PC-3 (cell line): Measurements from ENCODE around the gene VSTM5. TPM values are rescaled to one million over a fixed set of nuclear protein-coding genes. Genes with fewer than 3 reads are reported as not detected.
A peak's percentile ranks its signal among the peaks of the same experiment; 100 is the strongest.

ENCODE experiments used
- ATAC-seq: fragments of 200-7000 bp; cut with Tn5 transposase; 2 replicates; pipeline ENCODE4 v1.9.1; 2020; ENCODE audit warnings: mild to moderate bottlenecking, moderate library complexity
- BruUV-seq: library from RNA; stranded (reverse); fragments of 400-500 nt; replicated peaks from 2 replicates; lab custom pipeline; 2021; lab: Mats Ljungman, UMichigan
- CTCF ChIA-PET: fragments of 300-600 bp; sonication (Branson Sonifier 250); formaldehyde crosslinking; loops from one replicate; lab custom pipeline; 2022; ENCODE audit warnings: antibody characterized with exemption; lab: Charles Lee
- POLR2A ChIA-PET: fragments of 300-600 bp; sonication (Branson Sonifier 250); formaldehyde crosslinking; loops from one replicate; lab custom pipeline; 2022; ENCODE audit warnings: antibody characterized with exemption; ENCODE audit not compliant: unreplicated experiment; lab: Charles Lee
- DNase-seq: peaks from one replicate; pipeline ENCODE4 v3.0.0-alpha.2; 2015
- H2AFZ ChIP-seq: fragments of 300-600 bp; sonication (generic); 2 replicates; pipeline ENCODE4 v1.6.0; 2016; ENCODE audit warnings: antibody characterized with exemption, low read length
- H3F3A ChIP-seq: fragments of 300-600 bp; sonication (generic); one replicate; pipeline ENCODE4 v1.6.0; 2017; ENCODE audit warnings: antibody characterized with exemption, low read length, control low read depth, mild to moderate bottlenecking; ENCODE audit not compliant: unreplicated experiment
- H3K27ac ChIP-seq: fragments of 300-600 bp; sonication (generic); 2 replicates; pipeline ENCODE4 v1.5.1; 2016; ENCODE audit warnings: mild to moderate bottlenecking, low read length
- H3K27me3 ChIP-seq: fragments of 300-600 bp; sonication (generic); 2 replicates; pipeline ENCODE4 v1.6.1; 2016; ENCODE audit warnings: low read length, mixed read lengths
- H3K36me3 ChIP-seq: fragments of 300-600 bp; sonication (generic); 2 replicates; pipeline ENCODE4 v1.6.1; 2016; ENCODE audit warnings: low read depth, mixed run types, low read length, mixed read lengths
- H3K4me1 ChIP-seq: fragments of 300-600 bp; sonication (generic); 2 replicates; pipeline ENCODE4 v1.5.1; 2016; ENCODE audit warnings: low read length; ENCODE audit not compliant: insufficient read depth
- H3K4me2 ChIP-seq: fragments of 300-600 bp; sonication (generic); 2 replicates; pipeline ENCODE4 v1.6.0; 2016; ENCODE audit warnings: low read length
- H3K4me3 ChIP-seq: fragments of 300-600 bp; sonication (generic); 2 replicates; pipeline ENCODE4 v1.5.1; 2016; ENCODE audit warnings: mild to moderate bottlenecking, low read length, mixed read lengths
- H3K79me2 ChIP-seq: fragments of 300-600 bp; sonication (generic); 2 replicates; pipeline ENCODE4 v1.6.1; 2017; ENCODE audit warnings: low read length, mixed read lengths
- H3K9ac ChIP-seq: fragments of 300-600 bp; sonication (generic); 2 replicates; pipeline ENCODE4 v1.6.0; 2016; ENCODE audit warnings: mild to moderate bottlenecking, low read length
- H3K9me2 ChIP-seq: fragments of 300-600 bp; sonication (generic); replicated peaks from 2 replicates; pipeline ENCODE4 v1.6.1; 2016; ENCODE audit warnings: mixed run types, low read length, mixed read lengths
- H3K9me3 ChIP-seq: fragments of 300-600 bp; sonication (generic); 2 replicates; pipeline ENCODE4 v1.6.1; 2016; ENCODE audit warnings: low read length, mixed read lengths
- H4K20me1 ChIP-seq: fragments of 300-600 bp; sonication (generic); 2 replicates; pipeline ENCODE4 v1.6.1; 2016; ENCODE audit warnings: low read length, mixed read lengths
- EZH2 ChIP-seq: fragments of 300-600 bp; sonication (generic); IDR thresholded peaks from one replicate; pipeline ENCODE4 v1.6.1; 2017; ENCODE audit warnings: antibody characterized with exemption, mild to moderate bottlenecking, low read length; ENCODE audit not compliant: unreplicated experiment
- EZH2phosphoT487 ChIP-seq: fragments of 300-600 bp; sonication (generic); IDR thresholded peaks from 2 replicates; pipeline ENCODE4 v1.6.1; 2018; ENCODE audit warnings: mild to moderate bottlenecking, antibody characterized with exemption, low read length, borderline replicate concordance
- intact Hi-C: fragments of 100-400 bp; cut with micrococcal nuclease; formaldehyde crosslinking; loops from 2 replicates; pipeline ENCODE4 v1.9.0; 2023
- total RNA-seq: library from RNA; depleted of rRNA; stranded (reverse); fragments of >200 nt; gene quantifications from 2 replicates; pipeline ENCODE4 v1.2.3, GENCODE V29; 2014
- TF ChIP-seq, protein P1 (sequence below): fragments of 300-600 bp; sonication (generic); conservative IDR thresholded peaks from 2 replicates; pipeline ENCODE4 v1.5.1; 2017; ENCODE audit warnings: antibody characterized with exemption, low read depth, mild to moderate bottlenecking, low read length

The VSTM5 gene
- total RNA-seq, 1 experiment from 2014 or later = 15.6 TPM

DNA sequence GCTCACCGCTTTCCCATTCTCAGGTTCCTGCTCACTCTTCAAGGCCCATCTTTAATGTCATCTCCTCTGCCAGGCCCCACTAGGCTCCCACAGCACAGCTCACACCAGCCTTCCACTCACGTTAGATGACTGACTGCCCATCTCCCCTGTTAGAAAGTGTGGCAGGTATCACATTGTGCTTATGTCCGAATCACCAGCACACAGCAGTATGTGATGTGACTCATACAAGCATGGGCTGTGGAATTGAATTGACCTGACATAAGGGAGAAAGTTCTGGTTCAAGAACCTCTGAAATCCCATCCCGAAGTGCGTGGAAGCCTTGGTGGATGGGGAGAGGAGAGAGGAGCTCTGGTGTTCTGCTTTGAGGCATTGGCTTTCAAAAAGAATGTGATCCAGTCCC is 6.5 kb downstream of the VSTM5 start:
- H3K9me2 ChIP-seq = no peaks in the 10 kb centered on the region
- H3F3A ChIP-seq = no peaks in the 10 kb centered on the region
- H3K27me3 ChIP-seq = no peaks in the 10 kb centered on the region
- POLR2A ChIA-PET = no interaction called here
- BruUV-seq = no TSS peak
- CTCF ChIA-PET = no interaction called here
- H2AFZ ChIP-seq = no peak overlapping the region
- no peak overlapping the region for H3K4me3 ChIP-seq
- intact Hi-C loops = loop anchor here (5.0 kb wide), 1 partner anchor 47 kb away; no protein-coding TSS in a partner anchor
- no peaks in the 10 kb centered on the region for H3K9me3 ChIP-seq
- no peak for TF ChIP-seq EZH2
- TF ChIP-seq EZH2phosphoT487 = no peak
- TF ChIP-seq, protein P1, sequence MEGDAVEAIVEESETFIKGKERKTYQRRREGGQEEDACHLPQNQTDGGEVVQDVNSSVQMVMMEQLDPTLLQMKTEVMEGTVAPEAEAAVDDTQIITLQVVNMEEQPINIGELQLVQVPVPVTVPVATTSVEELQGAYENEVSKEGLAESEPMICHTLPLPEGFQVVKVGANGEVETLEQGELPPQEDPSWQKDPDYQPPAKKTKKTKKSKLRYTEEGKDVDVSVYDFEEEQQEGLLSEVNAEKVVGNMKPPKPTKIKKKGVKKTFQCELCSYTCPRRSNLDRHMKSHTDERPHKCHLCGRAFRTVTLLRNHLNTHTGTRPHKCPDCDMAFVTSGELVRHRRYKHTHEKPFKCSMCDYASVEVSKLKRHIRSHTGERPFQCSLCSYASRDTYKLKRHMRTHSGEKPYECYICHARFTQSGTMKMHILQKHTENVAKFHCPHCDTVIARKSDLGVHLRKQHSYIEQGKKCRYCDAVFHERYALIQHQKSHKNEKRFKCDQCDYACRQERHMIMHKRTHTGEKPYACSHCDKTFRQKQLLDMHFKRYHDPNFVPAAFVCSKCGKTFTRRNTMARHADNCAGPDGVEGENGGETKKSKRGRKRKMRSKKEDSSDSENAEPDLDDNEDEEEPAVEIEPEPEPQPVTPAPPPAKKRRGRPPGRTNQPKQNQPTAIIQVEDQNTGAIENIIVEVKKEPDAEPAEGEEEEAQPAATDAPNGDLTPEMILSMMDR = no peak
- DNase-seq = peak; percentile 58
- no peak overlapping the region for H3K9ac ChIP-seq
- H3K27ac ChIP-seq = peak overlapping the region; percentile 72; the same call in 1 of the 2 replicates
- peak overlapping the region; percentile 1; the same call in 1 of the 2 replicates for H3K4me2 ChIP-seq
- ATAC-seq = peak; percentile 8; the same call in 1 of the 2 replicates
- peaks cover 7% of the 10 kb centered on the region for H3K79me2 ChIP-seq
- no peaks in the 10 kb centered on the region for H3K36me3 ChIP-seq
- H4K20me1 ChIP-seq = no peaks in the 10 kb centered on the region
- H3K4me1 ChIP-seq = peaks cover 54% of the 10 kb centered on the region

DNA sequence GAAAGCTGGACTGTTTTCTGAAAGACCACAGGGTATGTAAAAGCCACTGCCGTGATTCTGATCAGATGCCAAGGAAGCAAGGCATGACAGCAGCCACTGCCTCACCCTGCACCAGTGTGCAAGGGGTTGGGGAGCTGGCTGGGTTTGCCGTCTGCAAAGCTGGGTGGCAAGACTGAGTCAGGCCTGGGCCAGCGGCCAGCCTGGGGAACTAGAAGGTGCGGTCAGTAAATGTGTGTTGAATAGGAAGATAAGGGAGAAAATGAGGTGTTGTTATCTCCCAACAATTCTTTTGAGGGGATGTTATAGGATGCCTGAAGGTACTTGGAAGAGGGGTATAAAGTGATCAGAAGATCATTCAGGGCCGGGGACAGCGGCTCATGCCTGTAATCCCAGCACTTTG is 8.0 kb downstream of the VSTM5 start:
- TF ChIP-seq EZH2 (no peak), EZH2phosphoT487 (no peak)
- TF ChIP-seq, protein P1 = no peak
- H3K4me1 ChIP-seq = peaks cover 47% of the 10 kb centered on the region
- BruUV-seq = no TSS peak
- H3F3A ChIP-seq = no peaks in the 10 kb centered on the region
- CTCF ChIA-PET = interaction anchor here (0.6 to 0.7 kb wide), 2 partner anchors 24 to 58 kb away, joined by 3 to 6 read pairs; partner anchors contain the start of gene MED17
- POLR2A ChIA-PET = interaction anchor here (0.5 to 1.1 kb wide), 2 partner anchors 8 to 774 kb away, joined by 7 to 9 read pairs; partner anchors contain the start of gene VSTM5
- no peaks in the 10 kb centered on the region for H3K9me2 ChIP-seq
- H3K79me2 ChIP-seq = no peaks in the 10 kb centered on the region
- intact Hi-C loops = loop anchor here (1.0 to 5.0 kb wide), 2 partner anchors 45 to 66 kb away; no protein-coding TSS in a partner anchor
- no peak overlapping the region for H3K4me3 ChIP-seq
- peak overlapping the region; percentile 41 for H3K4me2 ChIP-seq
- no peaks in the 10 kb centered on the region for H3K9me3 ChIP-seq
- no peak overlapping the region for H2AFZ ChIP-seq
- no peaks in the 10 kb centered on the region for H4K20me1 ChIP-seq
- ATAC-seq (peak; percentile 84), DNase-seq (peak; percentile 99)
- H3K9ac ChIP-seq = no peak overlapping the region
- peak overlapping the region; percentile 63 for H3K27ac ChIP-seq
- no peaks in the 10 kb centered on the region for H3K36me3 ChIP-seq
- H3K27me3 ChIP-seq = no peaks in the 10 kb centered on the region

DNA sequence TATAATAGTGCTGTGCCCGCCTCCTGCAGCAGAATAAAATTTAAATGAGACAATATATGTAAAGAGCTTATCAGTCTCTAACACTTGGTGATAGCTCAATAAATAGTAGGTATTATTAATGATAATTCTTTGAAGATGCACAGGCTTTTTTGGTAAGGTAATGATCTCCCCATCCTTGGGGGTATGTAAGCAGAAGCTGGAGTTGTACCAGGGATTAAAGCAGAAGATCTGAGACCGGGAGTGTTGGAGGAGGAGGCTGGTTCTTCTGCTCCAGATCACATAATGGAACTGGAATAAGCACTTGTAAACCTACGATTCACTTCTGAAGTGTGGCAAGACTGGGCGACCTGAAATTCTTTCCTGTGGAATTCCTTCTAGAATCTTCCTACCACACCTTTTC is 8.4 kb downstream of the VSTM5 start:
- Histone ChIP-seq H3K9ac (no peak overlapping the region), H3K27ac (peak overlapping the region; percentile 63), H3K79me2 (no peaks in the 10 kb centered on the region), H4K20me1 (no peaks in the 10 kb centered on the region), H3K4me1 (peaks cover 47% of the 10 kb centered on the region), H3K27me3 (no peaks in the 10 kb centered on the region), H3K9me3 (no peaks in the 10 kb centered on the region), H3K36me3 (no peaks in the 10 kb centered on the region), H3K4me3 (no peak overlapping the region), H3K9me2 (no peaks in the 10 kb centered on the region), H3K4me2 (peak overlapping the region; percentile 41), H3F3A (no peaks in the 10 kb centered on the region), H2AFZ (no peak overlapping the region)
- DNase-seq (no peak), ATAC-seq (no peak)
- POLR2A ChIA-PET = interaction anchor here (0.5 to 1.1 kb wide), 2 partner anchors 9 to 774 kb away, joined by 7 to 9 read pairs; partner anchors contain the start of gene VSTM5
- no TSS peak for BruUV-seq
- intact Hi-C loops = loop anchor here (1.0 to 5.0 kb wide), 2 partner anchors 45 to 66 kb away; no protein-coding TSS in a partner anchor
- TF ChIP-seq EZH2 (no peak), EZH2phosphoT487 (no peak)
- TF ChIP-seq, protein P1 = no peak
- CTCF ChIA-PET = interaction anchor here (0.6 to 0.7 kb wide), 2 partner anchors 24 to 58 kb away, joined by 3 to 6 read pairs; partner anchors contain the start of gene MED17
